ENCODE measurements around the gene APOBEC3C. TPM values are rescaled to one million over a fixed set of nuclear protein-coding genes. Genes with fewer than 3 reads are reported as not detected.
A peak's percentile ranks its signal among the peaks of the same experiment; 100 is the strongest.
"Not testable (repeated sequence)": the region's sequence is repeated elsewhere in the genome, so short reads cannot be mapped to it uniquely, and the experiment has no call there.

Gene APOBEC3C
- total RNA-seq, 2 donors from 2014 or later: 35.9 to 39.8 TPM

GRCh38 chr22:38973289-38974169, 40.5 kb upstream of the APOBEC3C start:
- peak; percentile 89 for ATAC-seq
- Mint-ChIP-seq H3K36me3 (ENCODE audit: low read depth) (peaks cover 3% of the 10 kb centered on the region), H3K27ac (peak overlapping the region; percentile 54), H3K4me1 (peaks cover 8% of the 10 kb centered on the region), H3K4me3 (no peak overlapping the region), H3K27me3 (peaks cover 23% of the 10 kb centered on the region)
- no peaks in the 10 kb centered on the region for H3K9me3 ChIP-seq (ENCODE audit: control insufficient read depth, low read length, poor library complexity, severe bottlenecking)
- DNase-seq: peak in 2 of 3 donors; percentile 31 to 42

DNA sequence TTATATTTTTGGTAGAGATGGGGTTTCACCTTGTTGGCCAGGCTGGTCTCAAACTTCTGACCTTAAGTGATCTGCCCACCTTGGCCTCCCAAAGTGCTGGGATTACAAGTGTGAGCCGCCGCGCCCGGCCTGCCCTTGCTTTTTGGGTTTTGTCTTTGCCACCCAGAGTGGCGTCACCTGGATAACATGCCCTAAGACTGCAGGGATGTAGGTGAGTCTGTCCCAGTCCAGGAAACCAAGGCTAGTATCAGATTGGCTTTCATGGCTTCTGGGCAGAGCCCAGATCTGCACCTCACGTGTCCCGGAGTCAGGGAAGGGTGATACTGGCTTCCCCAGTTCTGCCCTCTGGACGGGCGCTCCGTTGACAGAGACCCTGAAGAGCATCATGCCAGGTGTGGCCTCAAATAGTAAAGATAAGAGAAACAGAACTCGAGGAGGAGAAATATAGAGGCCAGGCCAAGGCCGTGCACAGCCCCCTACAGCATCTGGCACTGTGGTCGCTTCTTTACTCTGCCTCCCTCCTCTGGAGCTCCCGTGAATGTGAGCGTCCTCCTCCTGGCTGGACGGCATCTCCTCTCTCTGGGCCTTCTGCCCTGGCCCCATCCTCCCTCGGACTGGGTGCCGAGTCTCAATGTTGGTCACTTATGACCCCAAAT, 39.8 kb upstream of the APOBEC3C start:
- no peaks in the 10 kb centered on the region for H3K9me3 ChIP-seq (ENCODE audit: control insufficient read depth, low read length, poor library complexity, severe bottlenecking)
- ATAC-seq: no peak
- Mint-ChIP-seq H3K27ac (peak overlapping the region; percentile 24), H3K4me3 (no peak overlapping the region), H3K4me1 (peaks cover 8% of the 10 kb centered on the region), H3K36me3 (ENCODE audit: low read depth) (peaks cover 3% of the 10 kb centered on the region), H3K27me3 (peaks cover 19% of the 10 kb centered on the region)
- DNase-seq: no peak

GRCh38 chr22:38974826-38975175, 39.3 kb upstream of the APOBEC3C start:
- DNase-seq (no peak), ATAC-seq (no peak)
- H3K9me3 ChIP-seq (ENCODE audit: control insufficient read depth, low read length, poor library complexity, severe bottlenecking): no peaks in the 10 kb centered on the region
- peaks cover 15% of the 10 kb centered on the region for H3K27me3 Mint-ChIP-seq
- H3K4me3 Mint-ChIP-seq: no peak overlapping the region
- H3K36me3 Mint-ChIP-seq (ENCODE audit: low read depth): peaks cover 3% of the 10 kb centered on the region
- H3K4me1 Mint-ChIP-seq: peaks cover 8% of the 10 kb centered on the region
- peak overlapping the region; percentile 24 for H3K27ac Mint-ChIP-seq

GRCh38 chr22:38977289-38977688, 36.8 kb upstream of the APOBEC3C start:
- not testable (repeated sequence) for H3K36me3 Mint-ChIP-seq (ENCODE audit: low read depth); H3K9me3 ChIP-seq (ENCODE audit: control insufficient read depth, low read length, poor library complexity, severe bottlenecking); H3K27me3 Mint-ChIP-seq; ATAC-seq; H3K27ac Mint-ChIP-seq; DNase-seq; H3K4me3 Mint-ChIP-seq
- H3K4me1 Mint-ChIP-seq: peaks cover 12% of the 10 kb centered on the region

- DNase-seq; H3K4me3 Mint-ChIP-seq; ATAC-seq; H3K9me3 ChIP-seq (ENCODE audit: control insufficient read depth, low read length, poor library complexity, severe bottlenecking); H3K27me3 Mint-ChIP-seq; H3K36me3 Mint-ChIP-seq (ENCODE audit: low read depth): not testable (repeated sequence)
- Mint-ChIP-seq H3K27ac (peak overlapping the region; percentile 34), H3K4me1 (peaks cover 17% of the 10 kb centered on the region)
These were observed 33.5 kb upstream of the APOBEC3C start for GRCh38 chr22:38980587-38980986.

- no peaks in the 10 kb centered on the region for H3K9me3 ChIP-seq (ENCODE audit: control insufficient read depth, low read length, poor library complexity, severe bottlenecking)
- no peak for ATAC-seq
- Mint-ChIP-seq H3K4me1 (peaks cover 17% of the 10 kb centered on the region), H3K4me3 (peak overlapping the region; percentile 92), H3K27ac (peak overlapping the region; percentile 97), H3K36me3 (ENCODE audit: low read depth) (no peaks in the 10 kb centered on the region), H3K27me3 (no peaks in the 10 kb centered on the region)
- no peak for DNase-seq
These were observed 32.8 kb upstream of the APOBEC3C start for GRCh38 chr22:38981005-38981991.

- DNase-seq (peak; percentile 19 to 53 (median 27)), ATAC-seq (peak; percentile 56)
- Mint-ChIP-seq H3K27me3 (no peaks in the 10 kb centered on the region), H3K27ac (peak within 1 kb of the TSS; percentile 97), H3K4me1 (peaks cover 18% of the 10 kb centered on the region), H3K36me3 (ENCODE audit: low read depth) (no peaks in the 10 kb centered on the region), H3K4me3 (peak within 1 kb of the TSS; percentile 92)
- no peaks in the 10 kb centered on the region for H3K9me3 ChIP-seq (ENCODE audit: control insufficient read depth, low read length, poor library complexity, severe bottlenecking)
These were observed 31.8 kb upstream of the APOBEC3C start, which contains the start of gene APOBEC3B for GRCh38 chr22:38981992-38982927. APOBEC3B (plus strand) TSS chr22:38982347; CDS start chr22:38982454, 107 bp downstream.

DNA sequence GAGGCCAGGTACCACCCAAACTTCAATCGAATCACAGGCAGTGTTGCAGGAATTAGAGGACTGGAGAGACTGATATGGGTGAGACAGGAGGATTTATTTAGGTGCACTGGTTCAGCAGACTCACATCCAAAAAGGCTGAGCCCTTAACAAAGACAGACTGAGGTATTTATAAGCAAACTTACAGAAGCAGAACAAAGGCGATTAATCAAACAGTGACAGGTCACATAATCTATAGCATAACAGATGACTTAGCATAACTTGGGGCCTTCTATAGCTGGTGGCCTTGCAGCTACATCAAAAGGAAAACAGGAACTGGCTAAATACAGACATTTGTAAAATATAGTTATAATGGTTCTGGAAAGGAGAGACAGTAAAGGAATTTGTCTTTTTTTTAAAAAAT, 29.8 kb upstream of the APOBEC3C start:
- Mint-ChIP-seq H3K27me3 (no peaks in the 10 kb centered on the region), H3K4me1 (peaks cover 36% of the 10 kb centered on the region), H3K36me3 (ENCODE audit: low read depth) (no peaks in the 10 kb centered on the region), H3K4me3 (no peak overlapping the region), H3K27ac (peak overlapping the region; percentile 97)
- H3K9me3 ChIP-seq (ENCODE audit: control insufficient read depth, low read length, poor library complexity, severe bottlenecking): no peaks in the 10 kb centered on the region
- ATAC-seq: no peak
- DNase-seq: no peak

DNA sequence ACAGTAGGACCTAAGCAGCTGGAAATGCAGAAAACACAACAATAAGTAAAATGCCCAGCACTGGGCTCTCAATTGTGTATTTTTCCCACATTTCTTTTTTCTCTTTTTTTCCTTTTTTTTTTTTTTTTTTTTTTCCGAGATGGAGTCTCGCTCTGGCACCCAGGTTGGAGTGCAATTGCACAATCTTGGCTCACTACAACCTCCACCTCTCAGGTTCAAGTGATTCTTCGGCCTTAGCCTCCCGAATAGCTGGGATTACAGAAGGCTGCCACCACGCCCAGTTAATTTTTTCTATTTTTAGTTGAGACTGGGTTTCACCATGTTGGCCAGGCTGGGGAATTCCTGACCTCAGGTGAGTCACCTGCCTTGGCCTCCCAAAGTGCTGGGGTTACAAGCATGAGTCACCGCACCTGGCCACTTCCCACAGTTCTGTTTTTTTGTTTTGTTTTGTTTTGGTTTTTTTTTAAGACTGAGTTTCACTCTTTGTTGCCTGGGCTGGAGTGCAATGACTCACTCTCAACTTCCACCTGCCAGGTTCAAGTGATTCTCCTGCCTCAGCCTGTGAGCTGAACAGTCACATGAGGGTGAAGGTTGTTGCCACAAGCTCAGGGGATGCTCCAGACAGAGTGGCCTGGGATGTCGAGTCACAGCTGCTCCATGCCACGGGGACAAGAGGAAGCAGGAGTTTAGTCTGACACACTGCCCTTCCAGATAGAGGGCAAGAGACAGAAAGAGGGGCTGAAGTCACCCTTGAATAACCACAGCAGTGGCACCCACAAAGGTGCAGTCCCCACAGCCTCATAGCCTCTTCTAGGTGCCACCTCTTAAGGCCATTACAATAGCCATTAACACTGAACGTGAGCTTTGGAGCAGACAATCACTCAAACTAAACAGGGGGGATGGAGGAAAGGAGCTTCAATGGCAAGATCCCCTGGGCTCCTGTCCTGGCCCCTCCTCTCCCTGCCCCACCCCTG, 29.0 kb upstream of the APOBEC3C start:
- Mint-ChIP-seq H3K27ac (peak overlapping the region; percentile 97), H3K4me3 (peak overlapping the region; percentile 82), H3K4me1 (peaks cover 42% of the 10 kb centered on the region)
- DNase-seq: peak; percentile 36 to 79 (median 63)
- H3K27me3 Mint-ChIP-seq; H3K9me3 ChIP-seq (ENCODE audit: control insufficient read depth, low read length, poor library complexity, severe bottlenecking); H3K36me3 Mint-ChIP-seq (ENCODE audit: low read depth): not testable (repeated sequence)
- ATAC-seq: peak; percentile 86

DNA sequence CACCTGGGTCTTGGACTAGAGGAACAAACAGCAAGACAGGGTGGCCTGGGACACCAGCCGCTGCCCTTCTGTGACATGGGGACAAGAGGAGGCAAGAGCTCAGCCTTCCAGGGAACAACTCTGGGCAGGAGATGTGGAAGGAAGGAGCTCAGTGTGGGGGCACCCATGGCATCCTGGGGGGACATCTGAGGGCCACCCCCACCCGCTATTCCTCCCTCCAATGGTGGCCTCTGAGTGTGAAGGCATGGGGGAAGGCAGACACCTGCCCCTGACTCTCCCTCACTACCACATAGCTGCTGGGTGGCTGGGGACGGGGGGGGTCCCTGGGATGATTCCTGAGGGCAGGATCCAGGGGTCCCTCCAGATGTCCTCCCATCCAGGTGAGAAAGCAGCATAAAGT, 27.4 kb upstream of the APOBEC3C start:
- H3K4me1 Mint-ChIP-seq: peaks cover 42% of the 10 kb centered on the region
- H3K27ac Mint-ChIP-seq: peak overlapping the region; percentile 97
- H3K27me3 Mint-ChIP-seq: no peaks in the 10 kb centered on the region
- H3K4me3 Mint-ChIP-seq: no peak overlapping the region
- no peaks in the 10 kb centered on the region for H3K36me3 Mint-ChIP-seq (ENCODE audit: low read depth)
- ATAC-seq (no peak), DNase-seq (no peak)
- no peaks in the 10 kb centered on the region for H3K9me3 ChIP-seq (ENCODE audit: control insufficient read depth, low read length, poor library complexity, severe bottlenecking)

- Mint-ChIP-seq H3K27ac (peak overlapping the region; percentile 97), H3K4me1 (peaks cover 37% of the 10 kb centered on the region)
These were observed 26.7 kb upstream of the APOBEC3C start for GRCh38 chr22:38987171-38987895.

More at GRCh38 chr22:38987171-38987895, 26.7 kb upstream of the APOBEC3C start:
- H3K4me3 Mint-ChIP-seq: no peak overlapping the region
- H3K36me3 Mint-ChIP-seq (ENCODE audit: low read depth): no peaks in the 10 kb centered on the region
- H3K9me3 ChIP-seq (ENCODE audit: control insufficient read depth, low read length, poor library complexity, severe bottlenecking): no peaks in the 10 kb centered on the region
- H3K27me3 Mint-ChIP-seq: no peaks in the 10 kb centered on the region
- DNase-seq: no peak
- no peak for ATAC-seq
